HG03175 (cell line): ENCODE data around the gene AFF3.

Source experiments
- ATAC-seq: cut with Tn5 transposase; IDR thresholded peaks from one replicate; pipeline ENCODE4 v1.9.1; 2021; ENCODE audit warnings: mild to moderate bottlenecking, moderate library complexity; ENCODE audit not compliant: unreplicated experiment

Gene AFF3

GRCh38 chr2:100012561-100012960, 129.8 kb downstream of the AFF3 start:
- ATAC-seq: no peak

- no peak for ATAC-seq
Observed at GRCh38 chr2:100011272-100011731, 131.1 kb downstream of the AFF3 start.

GRCh38 chr2:100010606-100011005, 131.8 kb downstream of the AFF3 start:
- ATAC-seq: no peak

GRCh38 chr2:100009743-100010142, 132.6 kb downstream of the AFF3 start:
- ATAC-seq: no peak

GRCh38 chr2:100008956-100009355, 133.4 kb downstream of the AFF3 start:
- no peak for ATAC-seq

- no peak for ATAC-seq
Observed at GRCh38 chr2:100006516-100006915, 135.9 kb downstream of the AFF3 start.

- no peak for ATAC-seq
Observed at GRCh38 chr2:100004959-100005387, 137.4 kb downstream of the AFF3 start.

- ATAC-seq: no peak
Observed at GRCh38 chr2:100004348-100004884, 138.0 kb downstream of the AFF3 start.

GRCh38 chr2:100002059-100002458, 140.3 kb downstream of the AFF3 start:
- ATAC-seq: no peak

- ATAC-seq: no peak
Observed at GRCh38 chr2:100000915-100001707, 141.3 kb downstream of the AFF3 start.

- ATAC-seq: no peak
Observed at GRCh38 chr2:99998651-99999320, 143.6 kb downstream of the AFF3 start.

GRCh38 chr2:99989905-99990304, 152.5 kb downstream of the AFF3 start:
- no peak for ATAC-seq

GRCh38 chr2:99988599-99988998, 153.8 kb downstream of the AFF3 start:
- ATAC-seq: no peak

GRCh38 chr2:99987160-99987559, 155.2 kb downstream of the AFF3 start:
- ATAC-seq: no peak

- ATAC-seq: no peak
Observed at GRCh38 chr2:99984799-99985515, 157.4 kb downstream of the AFF3 start.

- ATAC-seq: no peak
Observed at GRCh38 chr2:99982744-99983143, 159.6 kb downstream of the AFF3 start.

GRCh38 chr2:99981840-99982239, 160.6 kb downstream of the AFF3 start:
- ATAC-seq: no peak

- ATAC-seq: no peak
Observed at GRCh38 chr2:99980176-99980575, 162.2 kb downstream of the AFF3 start.

GRCh38 chr2:99977966-99978365, 164.4 kb downstream of the AFF3 start:
- no peak for ATAC-seq

- no peak for ATAC-seq
Observed at GRCh38 chr2:99975386-99975785, 167.0 kb downstream of the AFF3 start.

GRCh38 chr2:99974682-99975375, 167.6 kb downstream of the AFF3 start:
- ATAC-seq: no peak
